GM19463 (cell line): ENCODE results near the gene RNH1.

ENCODE experiments used
- ATAC-seq: cut with Tn5 transposase; IDR thresholded peaks from one replicate; pipeline ENCODE4 v1.9.1; 2021; ENCODE audit warnings: mild to moderate bottlenecking, moderate library complexity; ENCODE audit not compliant: unreplicated experiment

RNH1 gene

DNA sequence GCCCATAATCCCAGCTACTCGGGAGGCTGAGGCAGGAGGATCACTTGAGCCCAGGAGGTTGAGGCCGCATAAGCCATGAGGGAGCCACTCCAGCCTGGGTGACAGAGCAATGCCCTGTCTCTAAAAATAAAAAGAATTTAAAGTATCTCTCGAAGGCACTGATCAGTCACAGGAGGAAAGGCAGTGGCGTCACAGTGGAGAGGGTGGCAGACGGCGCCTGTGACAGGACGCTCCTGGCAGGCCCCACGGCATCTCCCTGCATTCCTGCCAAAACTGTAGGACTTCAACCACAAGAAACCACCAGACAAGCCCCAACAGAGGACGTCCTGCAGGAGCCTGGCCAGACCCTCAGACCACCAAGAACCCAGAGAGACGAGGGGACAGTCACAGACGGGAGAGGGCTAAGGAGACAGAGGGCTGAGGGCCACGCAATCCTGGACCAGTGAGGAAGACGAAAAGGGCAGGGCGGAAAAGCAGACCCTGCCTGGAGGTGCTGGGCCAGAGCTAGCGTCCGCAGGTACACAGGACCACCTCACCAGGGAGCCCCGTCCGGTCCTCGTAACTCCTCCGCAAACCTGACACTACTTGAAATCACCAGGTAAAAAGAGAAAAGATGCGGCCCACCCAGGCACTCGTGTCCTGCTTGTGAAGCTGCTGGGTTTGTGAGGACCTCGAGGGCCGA, 5.9 kb downstream of the RNH1 start:
- no peak for ATAC-seq

- no peak for ATAC-seq
Measured at GRCh38 chr11:499201-500076, 7.6 kb downstream of the RNH1 start.

DNA sequence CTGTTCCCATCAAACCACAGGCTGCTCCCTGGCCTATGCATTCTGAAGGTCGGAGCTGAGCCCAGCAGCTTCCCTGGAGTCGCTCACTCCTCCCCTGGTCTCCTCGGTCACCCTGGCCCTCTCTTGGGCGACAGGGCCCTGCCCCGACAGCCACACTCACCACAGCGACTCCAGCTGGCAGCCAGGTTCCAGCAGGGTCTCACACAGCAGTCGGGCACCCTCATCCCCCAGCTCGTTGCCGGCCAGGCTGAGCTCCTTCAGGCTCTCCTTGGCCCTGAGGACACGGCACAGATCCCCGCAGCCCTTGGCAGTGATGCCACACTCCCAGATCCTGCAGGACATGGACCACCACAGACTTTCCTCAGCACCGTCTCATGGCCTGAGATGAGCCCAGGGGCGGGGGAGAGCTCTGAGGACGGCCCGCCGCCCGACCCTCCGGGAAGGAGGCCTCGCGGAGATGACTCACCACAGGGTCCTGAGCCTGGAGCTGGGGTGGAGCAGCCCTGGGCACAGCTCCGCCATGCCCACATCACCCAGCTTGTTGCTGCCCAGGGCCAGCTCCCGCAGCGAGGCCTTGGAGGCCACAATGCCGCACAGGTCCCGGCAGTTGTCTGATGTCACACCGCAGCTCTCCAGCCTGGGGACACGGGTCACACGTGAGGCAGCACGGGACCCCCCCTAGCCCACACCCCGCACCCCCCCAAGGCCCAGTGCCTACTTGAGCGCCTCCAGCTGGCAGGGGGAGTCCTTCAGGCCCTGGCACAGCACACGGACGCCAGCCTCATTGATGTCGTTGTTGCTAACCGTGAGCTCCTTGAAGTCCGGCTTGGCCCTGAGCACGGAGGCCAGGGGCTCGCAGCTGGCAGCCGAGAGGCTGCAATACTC, 8.5 kb downstream of the RNH1 start:
- no peak for ATAC-seq

DNA sequence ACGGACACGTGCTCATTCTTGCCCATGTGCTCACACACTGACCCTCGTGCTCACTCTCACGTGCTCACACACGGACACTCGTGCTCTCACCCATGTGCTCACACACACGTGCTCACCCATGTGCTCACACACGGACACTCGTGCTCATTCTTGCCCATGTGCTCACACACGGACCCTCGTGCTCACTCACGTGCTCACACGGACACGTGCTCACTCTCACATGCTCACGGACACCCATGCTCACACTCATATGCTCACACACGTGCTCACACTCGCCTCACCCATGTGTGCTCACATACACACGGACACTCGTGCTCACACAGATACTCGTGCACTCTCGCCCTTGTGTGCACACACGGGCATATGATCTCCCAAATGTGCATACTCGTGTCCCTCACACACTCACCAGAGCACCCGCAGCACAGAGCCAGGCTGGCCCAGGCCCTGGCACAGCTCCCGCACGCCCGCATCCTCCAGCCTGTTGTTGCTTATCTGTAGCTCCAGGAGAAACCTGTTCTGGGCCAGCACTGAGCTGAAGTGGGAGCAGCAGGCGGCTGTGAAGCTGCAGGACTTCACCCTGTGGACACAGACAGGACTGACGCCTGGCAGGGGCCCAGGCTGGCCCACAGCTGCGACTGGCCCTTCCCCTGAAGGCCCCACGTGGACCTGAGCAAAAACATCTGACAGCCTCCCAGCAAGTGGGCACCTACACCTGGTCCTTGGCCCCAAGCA, 9.3 kb downstream of the RNH1 start:
- ATAC-seq: no peak

DNA sequence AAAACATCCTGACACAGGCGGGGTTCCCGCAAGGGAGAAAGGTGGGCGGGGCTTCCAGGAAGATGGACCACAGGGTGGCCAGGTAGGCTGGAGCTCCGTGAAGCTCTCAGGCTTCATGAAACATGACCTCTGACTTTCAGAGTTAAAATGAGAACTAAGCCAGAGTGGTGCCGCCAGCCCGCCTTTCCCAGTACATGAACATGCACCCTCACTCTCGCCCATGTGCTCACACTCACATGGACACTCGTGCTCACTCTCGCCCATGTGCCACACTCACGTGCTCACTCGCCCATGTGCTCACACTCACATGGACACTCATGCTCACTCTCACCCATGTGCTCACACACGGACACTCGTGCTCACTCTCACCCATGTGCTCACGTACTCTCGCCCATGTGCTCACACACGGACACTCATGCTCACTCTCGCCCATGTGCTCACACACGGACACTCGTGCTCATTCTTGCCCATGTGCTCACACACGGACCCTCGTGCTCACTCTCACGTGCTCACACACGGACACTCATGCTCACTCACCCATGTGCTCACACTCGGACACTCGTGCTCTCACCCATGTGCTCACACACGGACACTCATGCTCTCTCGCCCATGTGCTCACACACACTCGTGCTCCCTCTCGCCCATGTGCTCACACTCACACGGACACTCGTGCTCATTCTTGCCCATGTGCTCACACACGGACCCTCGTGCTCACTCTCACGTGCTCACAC, 10.0 kb downstream of the RNH1 start:
- no peak for ATAC-seq

GRCh38 chr11:495537-495931, 11.5 kb downstream of the RNH1 start:
- ATAC-seq: no peak

DNA sequence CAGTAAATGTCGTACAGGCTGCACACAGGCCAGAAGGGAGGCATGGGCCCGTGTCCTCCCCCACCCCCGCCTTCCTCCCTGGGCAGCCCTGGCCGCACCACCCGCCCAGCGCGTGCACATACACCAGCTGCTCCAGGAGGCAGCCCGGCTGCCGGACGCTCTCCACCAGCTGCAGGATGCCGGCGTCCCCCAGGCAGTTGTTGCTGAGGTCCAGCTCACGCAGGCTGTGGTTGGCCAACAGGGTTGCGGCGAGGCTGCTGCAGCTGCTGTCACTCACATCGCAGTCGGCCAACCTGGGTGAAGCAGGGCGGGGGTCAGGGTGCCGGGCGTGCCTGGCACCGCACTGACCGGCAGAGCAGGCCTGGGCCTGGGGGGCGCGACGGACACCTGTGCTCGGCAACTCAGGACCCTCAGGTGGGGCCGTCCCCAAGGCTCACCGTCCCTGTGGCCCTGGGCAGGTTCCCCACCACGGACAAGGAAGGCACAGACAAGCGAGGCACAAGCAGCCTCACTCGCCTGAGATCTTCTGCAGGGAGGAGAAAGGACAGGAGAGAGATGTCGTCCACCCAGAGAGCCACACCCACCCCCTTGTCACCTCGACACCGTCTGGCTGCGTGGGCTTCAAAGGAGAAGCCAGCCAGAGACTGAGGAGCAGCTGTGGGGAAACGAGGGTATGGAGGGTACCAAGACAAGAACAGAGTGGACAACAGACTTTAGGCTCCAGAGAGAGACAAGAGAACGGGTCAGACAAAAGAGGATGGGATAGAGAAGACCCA, 12.1 kb downstream of the RNH1 start:
- ATAC-seq: no peak

- ATAC-seq: no peak
Measured at GRCh38 chr11:492427-493226, 14.4 kb downstream of the RNH1 start.

DNA sequence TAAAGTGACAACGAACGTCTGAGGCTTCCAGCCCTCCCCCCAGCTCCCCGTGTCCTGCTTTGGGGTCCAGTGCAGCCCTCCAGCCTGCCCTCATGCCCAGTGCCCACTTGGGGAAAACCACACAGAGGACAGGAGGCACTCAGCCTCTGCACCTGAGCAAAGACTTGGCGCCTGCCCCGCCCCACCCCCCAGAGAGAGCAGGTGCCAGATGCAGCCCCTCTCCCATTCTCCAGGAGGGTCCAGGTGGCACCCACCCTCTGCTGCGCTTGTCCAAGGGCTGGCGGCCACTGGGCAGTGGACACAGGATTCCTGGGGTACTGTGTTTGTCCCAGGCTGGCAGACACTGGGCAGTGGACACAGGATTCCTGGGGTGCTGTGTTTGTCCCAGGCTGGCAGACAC, 15.7 kb downstream of the RNH1 start:
- no peak for ATAC-seq

DNA sequence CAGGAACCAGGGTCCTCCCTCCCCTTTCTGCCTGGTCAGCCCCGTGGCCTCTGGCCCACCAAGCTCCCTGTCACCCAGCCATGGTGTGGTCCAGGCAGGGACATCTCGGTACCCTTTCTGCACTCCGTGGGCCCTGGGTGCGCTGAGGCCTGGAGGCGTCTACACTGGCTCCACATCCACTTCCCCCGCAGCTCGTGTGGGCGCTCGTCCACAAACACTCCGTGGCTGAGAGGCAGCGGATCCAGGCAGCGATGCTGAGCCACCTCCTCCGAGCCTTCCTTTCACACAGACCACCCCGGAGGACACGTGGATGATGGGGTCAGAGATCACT, 16.1 kb downstream of the RNH1 start:
- no peak for ATAC-seq

GRCh38 chr11:490186-490929, 16.7 kb downstream of the RNH1 start:
- ATAC-seq: no peak

- ATAC-seq: no peak
Measured at GRCh38 chr11:489610-490185, 17.3 kb downstream of the RNH1 start.

- ATAC-seq: no peak
Measured at GRCh38 chr11:488992-489391, 18.1 kb downstream of the RNH1 start.

DNA sequence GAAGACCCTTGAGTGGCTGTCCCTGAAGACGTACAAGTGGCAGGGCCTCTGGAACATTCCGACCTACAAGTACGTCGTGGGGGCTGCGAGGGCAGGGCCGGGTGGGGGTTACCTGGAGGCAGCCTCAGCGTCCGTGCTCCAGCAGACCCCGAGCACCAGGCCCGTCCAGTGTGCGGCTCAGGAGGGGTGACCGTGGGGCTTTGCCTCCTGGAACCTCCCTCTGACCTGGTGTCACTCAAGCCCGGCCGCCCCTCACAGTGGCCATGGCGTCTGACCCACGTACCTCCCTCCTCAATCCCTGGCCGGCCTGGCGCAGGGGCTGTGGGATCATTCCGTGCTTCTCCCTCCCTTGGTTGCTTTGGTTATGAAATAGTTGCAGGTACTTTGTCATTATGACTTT, 18.5 kb downstream of the RNH1 start:
- no peak for ATAC-seq

DNA sequence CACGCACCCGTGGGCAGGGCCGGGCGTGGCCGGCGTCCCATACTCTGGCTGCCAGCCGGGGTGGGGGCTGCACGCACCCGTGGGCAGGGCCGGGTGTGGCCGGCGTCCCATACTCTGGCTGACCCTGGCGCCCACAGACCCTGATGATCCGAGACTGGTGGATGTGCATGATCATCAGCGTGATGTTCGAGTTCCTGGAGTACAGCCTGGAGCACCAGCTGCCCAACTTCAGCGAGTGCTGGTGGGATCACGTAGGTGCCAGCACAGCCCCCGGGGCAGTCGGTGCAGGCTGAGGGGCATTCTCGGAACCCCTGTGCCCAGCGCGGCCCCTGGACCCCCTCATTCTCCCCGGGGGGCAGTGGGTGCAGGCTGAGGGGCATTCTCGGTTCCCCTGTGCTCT, 19.0 kb downstream of the RNH1 start:
- no peak for ATAC-seq

GRCh38 chr11:487571-488021, 19.4 kb downstream of the RNH1 start:
- no peak for ATAC-seq

- ATAC-seq: no peak
Measured at GRCh38 chr11:486189-486588, 20.9 kb downstream of the RNH1 start.

DNA sequence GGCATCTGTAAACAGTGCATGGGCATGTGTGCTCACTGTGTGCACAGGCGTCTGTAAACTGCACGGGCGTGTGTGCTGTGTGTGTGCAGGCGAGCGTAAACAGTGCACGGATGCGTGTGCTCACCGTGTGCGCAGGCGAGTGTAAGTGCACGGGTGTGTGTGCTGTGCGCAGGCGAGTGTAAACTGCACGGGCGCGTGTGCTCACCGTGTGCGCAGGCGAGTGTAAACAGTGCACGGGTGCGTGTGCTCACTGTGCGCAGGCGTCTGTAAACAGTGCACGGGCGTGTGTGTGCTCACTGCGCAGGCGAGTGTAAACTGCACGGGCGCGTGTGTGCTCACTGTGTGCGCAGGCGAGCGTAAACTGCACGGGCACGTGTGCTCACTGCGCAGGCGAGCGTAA, 22.4 kb downstream of the RNH1 start:
- no peak for ATAC-seq
